SK-N-MC (cell line): ENCODE data around the gene MARCHF4.

Experiments
- DNase-seq: peaks from one replicate; pipeline ENCODE4 v3.0.0-alpha.2; 2011; ENCODE audit warnings: low read depth, low spot score
- H3K27ac ChIP-seq: fragments of 200-600 bp; sonication (generic); 2 replicates; pipeline ENCODE4 v1.5.1; 2016; ENCODE audit warnings: mixed run types
- H3K36me3 ChIP-seq: fragments of 200-600 bp; sonication (generic); 2 replicates; pipeline ENCODE4 v1.6.1; 2017; ENCODE audit warnings: antibody characterized with exemption, low read length, mixed read lengths; ENCODE audit not compliant: insufficient read depth
- H3K4me3 ChIP-seq: fragments of 200-600 bp; sonication (generic); 2 replicates; pipeline ENCODE4 v1.5.1; 2016
- H3K9ac ChIP-seq: fragments of 200-600 bp; sonication (generic); 2 replicates; pipeline ENCODE4 v1.8.0; 2017; ENCODE audit warnings: mixed run types, mixed read lengths; ENCODE audit not compliant: insufficient read length
- H3K9me3 ChIP-seq: fragments of 200-600 bp; sonication (generic); 2 replicates; pipeline ENCODE4 v1.6.1; 2017; ENCODE audit warnings: low read depth, mild to moderate bottlenecking, antibody characterized with exemption, low read length, moderate library complexity, mixed read lengths
- EZH2 ChIP-seq: fragments of 200-600 bp; sonication (generic); IDR thresholded peaks from one replicate; pipeline ENCODE4 v1.6.1; 2017; ENCODE audit warnings: antibody characterized with exemption
- FOXP2 ChIP-seq: optimal IDR thresholded peaks from 2 replicates; pipeline ENCODE3; 2011; ENCODE audit warnings: mild to moderate bottlenecking, moderate library complexity; ENCODE audit not compliant: insufficient read depth; ENCODE audit errors: extremely low read length, control extremely low read depth
- POLR2AphosphoS5 ChIP-seq: IDR thresholded peaks from 2 replicates; pipeline ENCODE4 v1.6.1; 2012; ENCODE audit warnings: mild to moderate bottlenecking, low read depth, low read length, borderline replicate concordance

Gene MARCHF4

GRCh38 chr2:216362730-216363129 lies 9.6 kb downstream of the MARCHF4 start:
- Histone ChIP-seq H3K4me3 (no peak overlapping the region), H3K27ac (no peak overlapping the region), H3K36me3 (no peaks in the 10 kb centered on the region), H3K9ac (no peak overlapping the region), H3K9me3 (no peaks in the 10 kb centered on the region)
- no peak for DNase-seq
- TF ChIP-seq POLR2AphosphoS5 (no peak), EZH2 (no peak), FOXP2 (no peak)

- Histone ChIP-seq H3K9ac (no peak overlapping the region), H3K9me3 (no peaks in the 10 kb centered on the region), H3K4me3 (no peak overlapping the region), H3K36me3 (no peaks in the 10 kb centered on the region), H3K27ac (no peak overlapping the region)
- no peak for DNase-seq
- TF ChIP-seq EZH2 = no peak
- TF ChIP-seq POLR2AphosphoS5 = no peak
- TF ChIP-seq FOXP2 = no peak
Observed at GRCh38 chr2:216355711-216356110, 16.6 kb downstream of the MARCHF4 start.

DNA sequence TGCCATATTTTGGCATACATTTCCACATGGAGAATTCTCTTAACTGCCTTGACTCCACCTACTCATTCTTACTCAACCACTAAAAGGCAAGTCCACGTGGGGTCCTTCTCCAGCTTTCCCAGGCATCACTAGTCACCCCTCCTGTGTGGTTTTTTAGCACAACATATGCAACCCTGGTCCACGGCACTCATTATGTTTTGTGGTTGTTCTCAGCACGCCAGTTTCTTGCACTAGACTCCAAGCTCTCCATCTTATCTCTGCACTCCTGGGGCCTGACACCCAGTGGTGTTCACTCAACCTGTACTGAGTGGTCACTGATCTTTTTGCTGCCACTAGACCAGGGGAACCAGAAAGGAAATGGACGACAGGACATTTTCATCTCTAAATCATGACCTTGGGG lies 18.0 kb downstream of the MARCHF4 start:
- no peak for TF ChIP-seq POLR2AphosphoS5
- no peak for TF ChIP-seq FOXP2
- TF ChIP-seq EZH2 = no peak
- no peaks in the 10 kb centered on the region for H3K9me3 ChIP-seq
- no peak overlapping the region for H3K9ac ChIP-seq
- H3K27ac ChIP-seq = no peak overlapping the region
- DNase-seq = no peak
- no peaks in the 10 kb centered on the region for H3K36me3 ChIP-seq
- H3K4me3 ChIP-seq = no peak overlapping the region

DNA sequence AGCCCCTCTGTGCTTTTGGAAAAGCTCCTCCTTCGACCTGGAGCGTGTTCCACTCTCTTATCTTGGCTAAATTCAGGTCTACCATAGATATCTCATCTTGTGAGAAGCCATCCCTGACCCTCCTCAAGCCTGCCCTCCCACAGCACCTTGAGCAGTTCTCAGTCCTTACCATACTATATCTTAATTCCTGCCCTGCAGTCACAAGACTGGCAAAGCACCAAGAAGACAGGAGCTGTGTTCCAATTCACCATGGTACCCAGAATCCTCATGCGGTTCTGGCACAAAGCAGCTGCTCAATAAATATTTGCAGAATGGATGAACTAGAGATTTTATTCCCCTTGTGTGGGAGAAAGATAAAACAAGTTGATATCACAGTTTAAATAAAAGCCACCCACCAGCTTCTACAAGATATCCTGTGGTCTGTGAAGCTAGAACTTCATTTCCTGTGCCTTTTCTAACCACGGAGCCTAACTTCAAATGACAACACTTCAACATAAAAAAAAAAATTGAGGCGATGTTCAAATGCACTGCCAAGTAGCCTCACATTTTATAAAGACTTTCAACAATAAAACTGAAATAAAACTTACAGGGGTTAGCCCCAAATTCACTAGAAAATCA lies 19.5 kb downstream of the MARCHF4 start:
- Histone ChIP-seq H3K9ac (no peak overlapping the region), H3K9me3 (no peaks in the 10 kb centered on the region), H3K4me3 (no peak overlapping the region), H3K36me3 (no peaks in the 10 kb centered on the region), H3K27ac (no peak overlapping the region)
- DNase-seq = no peak
- TF ChIP-seq FOXP2 (no peak), EZH2 (no peak), POLR2AphosphoS5 (no peak)

DNA sequence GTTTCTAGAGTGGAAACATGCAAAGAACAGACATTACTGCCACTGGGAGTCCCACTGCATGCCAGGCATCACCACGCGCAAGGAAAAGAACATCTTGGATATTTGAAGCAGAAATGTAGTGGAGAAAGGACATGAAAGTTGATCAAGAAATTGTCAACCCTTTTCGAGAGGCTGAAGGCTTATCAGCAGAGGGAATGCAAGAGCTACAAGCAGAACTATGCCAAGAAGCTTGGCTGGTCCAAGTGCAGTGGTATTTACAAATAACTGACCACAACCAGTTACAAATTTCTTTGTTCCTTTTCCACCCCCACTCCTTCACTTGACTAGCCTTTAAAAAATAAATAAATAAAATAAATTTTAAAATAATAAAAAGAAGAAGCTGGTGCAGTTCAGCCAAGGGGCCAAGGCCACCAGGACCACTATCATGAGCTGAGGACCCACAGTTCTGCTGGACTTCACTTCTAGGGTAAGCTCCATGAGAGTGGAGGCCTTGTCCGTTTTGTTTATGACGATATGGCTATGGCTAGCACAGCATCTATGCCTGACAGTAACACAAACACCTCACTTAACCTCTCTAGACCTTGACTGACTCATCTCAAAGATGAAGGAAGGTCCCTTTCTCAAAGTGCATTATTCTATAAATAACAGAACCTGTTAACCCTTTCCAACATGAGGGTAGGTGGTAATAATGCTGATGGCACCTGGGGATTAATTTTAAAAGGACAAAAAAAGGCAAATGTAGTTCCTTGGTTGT lies 20.9 kb downstream of the MARCHF4 start:
- DNase-seq = no peak
- Histone ChIP-seq H3K4me3 (no peak overlapping the region), H3K27ac (no peak overlapping the region), H3K36me3 (no peaks in the 10 kb centered on the region), H3K9me3 (no peaks in the 10 kb centered on the region), H3K9ac (no peak overlapping the region)
- no peak for TF ChIP-seq FOXP2

DNA sequence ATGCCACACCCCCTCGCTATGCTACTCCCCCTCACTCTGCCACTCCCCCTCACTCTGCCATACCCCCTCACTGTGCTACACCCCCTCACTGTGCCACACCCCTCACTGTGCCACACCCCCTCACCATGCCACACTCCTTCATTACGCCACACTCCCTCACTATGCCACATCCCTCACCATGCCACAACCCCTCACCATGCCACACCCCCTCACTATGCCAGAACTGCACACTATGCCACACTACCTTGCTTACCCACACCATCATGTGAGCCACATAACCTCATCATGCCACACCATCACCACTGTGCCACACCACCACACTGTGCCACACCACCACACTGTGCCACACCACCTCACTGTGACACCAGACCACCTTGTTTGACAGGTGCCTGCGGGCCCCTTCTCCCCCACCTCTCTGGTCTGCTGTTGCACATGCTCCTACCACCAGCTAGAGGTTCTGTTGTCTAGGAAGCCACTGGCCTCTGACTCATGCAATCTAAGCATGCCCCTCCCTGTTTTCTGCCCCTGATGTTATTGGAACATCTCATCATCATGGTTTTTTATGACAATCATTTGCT lies 22.0 kb downstream of the MARCHF4 start:
- no peak overlapping the region for H3K27ac ChIP-seq
- H3K4me3 ChIP-seq = no peak overlapping the region
- no peaks in the 10 kb centered on the region for H3K36me3 ChIP-seq
- no peak for TF ChIP-seq FOXP2
- TF ChIP-seq POLR2AphosphoS5 = no peak
- no peak for TF ChIP-seq EZH2
- no peak for DNase-seq
- H3K9me3 ChIP-seq = no peaks in the 10 kb centered on the region
- no peak overlapping the region for H3K9ac ChIP-seq

DNA sequence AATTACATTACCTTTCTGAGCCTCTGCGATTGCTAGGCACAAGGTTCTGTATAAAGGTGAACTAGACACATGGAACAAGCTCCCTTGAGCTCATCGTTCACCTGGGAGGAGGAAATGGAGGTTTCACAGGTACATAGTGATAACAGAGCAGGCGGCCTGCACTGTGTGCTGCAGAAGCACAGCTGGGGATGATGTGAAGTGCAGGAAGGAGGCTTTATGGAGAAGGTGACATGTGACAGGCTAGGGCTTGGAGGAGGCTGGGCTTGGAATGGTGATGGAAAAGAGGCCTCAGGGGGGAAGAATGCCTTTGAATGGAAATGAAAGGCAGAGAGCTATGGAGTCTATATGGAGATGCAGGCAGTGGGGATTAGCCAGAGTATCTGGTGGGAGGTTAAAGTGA lies 22.9 kb downstream of the MARCHF4 start:
- Histone ChIP-seq H3K9ac (no peak overlapping the region), H3K9me3 (no peaks in the 10 kb centered on the region), H3K36me3 (no peaks in the 10 kb centered on the region), H3K27ac (no peak overlapping the region), H3K4me3 (no peak overlapping the region)
- no peak for TF ChIP-seq POLR2AphosphoS5
- no peak for TF ChIP-seq FOXP2
- no peak for TF ChIP-seq EZH2
- no peak for DNase-seq

DNA sequence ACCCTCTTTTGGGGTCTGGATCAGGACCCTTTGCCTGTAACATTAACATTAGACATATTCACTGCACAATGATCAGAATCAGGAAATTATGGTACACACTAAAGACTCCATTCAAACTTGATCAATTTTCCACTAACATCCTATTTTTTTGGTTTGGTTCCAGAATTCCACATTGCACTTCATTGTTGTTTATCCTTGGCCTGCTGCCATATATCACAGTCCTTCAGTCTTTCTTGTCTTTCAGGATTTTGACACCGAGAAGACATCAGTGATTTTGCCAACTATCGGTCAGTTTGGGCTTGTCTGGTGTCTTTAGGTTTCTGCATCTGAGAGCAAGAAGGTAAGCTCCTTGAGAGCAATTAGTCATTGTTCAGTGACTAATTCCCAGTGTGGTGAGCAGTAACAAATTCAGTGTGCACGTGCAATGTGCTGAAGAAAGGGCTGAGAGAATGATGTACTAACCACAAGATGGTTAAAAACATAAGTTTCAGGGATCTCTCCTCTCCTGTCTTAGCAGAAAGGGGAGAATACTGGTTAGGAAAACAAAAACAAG lies 23.5 kb downstream of the MARCHF4 start:
- H3K4me3 ChIP-seq = no peak overlapping the region
- H3K36me3 ChIP-seq = no peaks in the 10 kb centered on the region
- no peak overlapping the region for H3K9ac ChIP-seq
- TF ChIP-seq EZH2 (no peak), FOXP2 (no peak), POLR2AphosphoS5 (no peak)
- DNase-seq = no peak
- no peaks in the 10 kb centered on the region for H3K9me3 ChIP-seq
- H3K27ac ChIP-seq = no peak overlapping the region
